Loucy (cell line): ENCODE measurements around the gene BMPR1B.

Experiments
- H2AFZ ChIP-seq: fragments of 200-600 bp; sonication (generic); 2 replicates; pipeline ENCODE4 v1.6.0; 2016; ENCODE audit warnings: antibody characterized with exemption, mild to moderate bottlenecking, low read length, moderate library complexity
- H3F3A ChIP-seq: fragments of 200-600 bp; 2 replicates; pipeline ENCODE4 v1.6.0; 2016; ENCODE audit warnings: antibody characterized with exemption, low read depth, mild to moderate bottlenecking
- H3K27me3 ChIP-seq: fragments of 200-600 bp; sonication (generic); 2 replicates; pipeline ENCODE4 v1.6.1; 2014; ENCODE audit warnings: low read length, mild to moderate bottlenecking; ENCODE audit not compliant: insufficient read depth, poor library complexity, severe bottlenecking
- H3K36me3 ChIP-seq: fragments of 200-600 bp; sonication (generic); 2 replicates; pipeline ENCODE4 v1.6.1; 2016; ENCODE audit warnings: low read length; ENCODE audit not compliant: insufficient read depth
- H3K4me1 ChIP-seq: fragments of 200-600 bp; sonication (generic); 2 replicates; pipeline ENCODE4 v1.5.1; 2014; ENCODE audit warnings: low read length, mild to moderate bottlenecking; ENCODE audit not compliant: insufficient read depth, poor library complexity, severe bottlenecking
- H3K4me2 ChIP-seq: fragments of 200-600 bp; sonication (generic); 2 replicates; pipeline ENCODE4 v1.6.0; 2014; ENCODE audit warnings: antibody characterized with exemption, low read length, low read depth, mild to moderate bottlenecking; ENCODE audit not compliant: poor library complexity, severe bottlenecking
- H3K4me3 ChIP-seq: fragments of 200-600 bp; sonication (generic); 2 replicates; pipeline ENCODE4 v1.5.1; 2014; ENCODE audit warnings: low read length, mild to moderate bottlenecking, mixed read lengths; ENCODE audit not compliant: poor library complexity, severe bottlenecking
- H3K79me2 ChIP-seq: fragments of 200-600 bp; sonication (generic); 2 replicates; pipeline ENCODE4 v1.6.1; 2014; ENCODE audit warnings: low read length; ENCODE audit not compliant: insufficient read depth
- H3K9ac ChIP-seq: fragments of 200-600 bp; sonication (generic); 2 replicates; pipeline ENCODE4 v1.6.0; 2014; ENCODE audit warnings: mild to moderate bottlenecking, low read depth, low read length, moderate library complexity; ENCODE audit not compliant: poor library complexity, severe bottlenecking
- H3K9me2 ChIP-seq: fragments of 200-600 bp; sonication (generic); replicated peaks from 2 replicates; pipeline ENCODE4 v1.6.1; 2016; ENCODE audit warnings: low read depth, low read length, mixed read lengths
- H3K9me3 ChIP-seq: fragments of 200-600 bp; sonication (generic); 2 replicates; pipeline ENCODE4 v1.6.1; 2014; ENCODE audit warnings: mild to moderate bottlenecking, antibody characterized with exemption, low read length, low read depth; ENCODE audit not compliant: insufficient read depth
- H4K20me1 ChIP-seq: fragments of 200-600 bp; sonication (generic); 2 replicates; pipeline ENCODE4 v1.6.0; 2014; ENCODE audit warnings: antibody characterized with exemption, low read length, mild to moderate bottlenecking; ENCODE audit not compliant: insufficient read depth, poor library complexity, severe bottlenecking
- EZH2phosphoT487 ChIP-seq: fragments of 200-600 bp; IDR thresholded peaks from 2 replicates; pipeline ENCODE4 v1.6.1; 2018; ENCODE audit warnings: antibody characterized with exemption, mild to moderate bottlenecking, moderate library complexity, borderline replicate concordance
- TF ChIP-seq, protein P1 (sequence below): fragments of 200-600 bp; sonication (generic); conservative IDR thresholded peaks from 2 replicates; pipeline ENCODE4 v1.5.1; 2014; ENCODE audit warnings: mild to moderate bottlenecking, antibody characterized with exemption, low read length

BMPR1B gene

DNA sequence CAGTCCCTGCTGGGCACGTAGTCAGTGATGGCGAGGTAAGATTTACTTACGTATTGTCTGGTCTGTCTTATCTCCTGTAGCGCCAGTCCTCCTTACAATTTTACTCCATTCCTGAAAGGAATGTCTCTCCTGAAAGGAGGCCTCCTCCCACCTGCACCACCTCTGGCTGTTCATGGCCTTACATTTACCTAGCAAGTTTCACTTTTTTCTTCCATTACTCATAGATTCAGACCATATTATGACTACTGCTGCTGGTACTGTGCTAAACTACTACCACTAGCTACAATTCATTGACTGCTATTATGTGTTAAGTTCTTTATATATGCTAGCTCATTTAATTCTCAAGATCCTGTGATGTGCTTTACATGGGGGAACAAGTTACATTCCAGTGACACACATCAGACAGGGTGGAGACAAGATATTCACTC lies 189.9 kb downstream of the BMPR1B start:
- H4K20me1 ChIP-seq: no peaks in the 10 kb centered on the region
- H3K36me3 ChIP-seq: no peaks in the 10 kb centered on the region
- H3K9me2 ChIP-seq: no peaks in the 10 kb centered on the region
- no peaks in the 10 kb centered on the region for H3K9me3 ChIP-seq
- no peak overlapping the region for H2AFZ ChIP-seq
- H3F3A ChIP-seq: no peaks in the 10 kb centered on the region
- H3K4me3 ChIP-seq: no peak overlapping the region
- TF ChIP-seq EZH2phosphoT487: no peak
- TF ChIP-seq, protein P1, sequence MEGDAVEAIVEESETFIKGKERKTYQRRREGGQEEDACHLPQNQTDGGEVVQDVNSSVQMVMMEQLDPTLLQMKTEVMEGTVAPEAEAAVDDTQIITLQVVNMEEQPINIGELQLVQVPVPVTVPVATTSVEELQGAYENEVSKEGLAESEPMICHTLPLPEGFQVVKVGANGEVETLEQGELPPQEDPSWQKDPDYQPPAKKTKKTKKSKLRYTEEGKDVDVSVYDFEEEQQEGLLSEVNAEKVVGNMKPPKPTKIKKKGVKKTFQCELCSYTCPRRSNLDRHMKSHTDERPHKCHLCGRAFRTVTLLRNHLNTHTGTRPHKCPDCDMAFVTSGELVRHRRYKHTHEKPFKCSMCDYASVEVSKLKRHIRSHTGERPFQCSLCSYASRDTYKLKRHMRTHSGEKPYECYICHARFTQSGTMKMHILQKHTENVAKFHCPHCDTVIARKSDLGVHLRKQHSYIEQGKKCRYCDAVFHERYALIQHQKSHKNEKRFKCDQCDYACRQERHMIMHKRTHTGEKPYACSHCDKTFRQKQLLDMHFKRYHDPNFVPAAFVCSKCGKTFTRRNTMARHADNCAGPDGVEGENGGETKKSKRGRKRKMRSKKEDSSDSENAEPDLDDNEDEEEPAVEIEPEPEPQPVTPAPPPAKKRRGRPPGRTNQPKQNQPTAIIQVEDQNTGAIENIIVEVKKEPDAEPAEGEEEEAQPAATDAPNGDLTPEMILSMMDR: no peak
- no peak overlapping the region for H3K4me2 ChIP-seq
- H3K9ac ChIP-seq: no peak overlapping the region
- no peaks in the 10 kb centered on the region for H3K27me3 ChIP-seq
- H3K4me1 ChIP-seq: no peaks in the 10 kb centered on the region
- no peaks in the 10 kb centered on the region for H3K79me2 ChIP-seq

DNA sequence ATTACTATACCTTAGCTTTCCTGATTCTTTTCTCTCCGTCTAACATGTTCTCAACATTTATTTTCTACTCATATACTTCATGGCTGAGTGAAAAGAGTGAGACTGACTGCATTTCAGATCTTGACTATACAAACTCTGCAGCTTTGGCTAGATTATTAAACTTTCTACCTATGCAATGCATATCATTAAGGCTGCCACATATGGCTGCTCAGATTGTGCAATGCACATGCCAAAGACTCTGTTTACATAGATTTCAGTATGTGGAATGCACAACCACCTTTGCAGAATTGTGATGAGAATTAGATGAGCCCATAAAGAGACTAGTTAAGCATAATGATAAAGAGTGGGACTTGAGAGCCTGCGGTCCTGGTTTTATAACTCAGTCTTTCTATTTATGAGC lies 196.5 kb downstream of the BMPR1B start:
- Histone ChIP-seq H3F3A (no peaks in the 10 kb centered on the region), H4K20me1 (no peaks in the 10 kb centered on the region), H3K4me3 (no peak overlapping the region), H3K9me2 (no peaks in the 10 kb centered on the region), H3K36me3 (no peaks in the 10 kb centered on the region), H3K4me2 (no peak overlapping the region), H3K79me2 (no peaks in the 10 kb centered on the region), H3K27me3 (no peaks in the 10 kb centered on the region), H3K9me3 (no peaks in the 10 kb centered on the region), H3K9ac (no peak overlapping the region), H3K4me1 (no peaks in the 10 kb centered on the region), H2AFZ (no peak overlapping the region)
- no peak for TF ChIP-seq EZH2phosphoT487
- TF ChIP-seq, protein P1: no peak

DNA sequence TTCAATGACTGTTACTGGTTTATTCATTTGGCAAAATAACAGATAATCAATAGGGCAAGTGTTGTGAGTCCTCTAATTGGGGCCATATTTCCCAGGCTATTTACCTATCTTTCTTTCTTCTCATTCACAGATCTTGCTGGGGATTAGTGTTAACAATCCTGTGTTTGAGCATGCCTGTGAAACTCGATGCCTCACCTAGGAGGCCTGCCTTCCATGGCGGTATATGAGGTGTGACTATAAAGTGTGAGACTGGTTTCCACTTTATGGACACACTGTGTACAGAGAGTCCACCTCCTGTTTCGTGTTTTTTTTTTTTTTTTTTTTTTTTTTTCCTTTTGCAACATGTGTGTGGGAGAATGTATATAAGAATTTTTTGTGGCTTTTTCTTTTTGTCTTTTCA lies 199.3 kb downstream of the BMPR1B start:
- no peaks in the 10 kb centered on the region for H3K36me3 ChIP-seq
- no peak overlapping the region for H3K9ac ChIP-seq
- no peaks in the 10 kb centered on the region for H3K9me2 ChIP-seq
- no peaks in the 10 kb centered on the region for H4K20me1 ChIP-seq
- H3F3A ChIP-seq: no peaks in the 10 kb centered on the region
- H3K4me2 ChIP-seq: no peak overlapping the region
- H3K4me3 ChIP-seq: no peak overlapping the region
- no peak overlapping the region for H2AFZ ChIP-seq
- TF ChIP-seq, protein P1: no peak
- no peak for TF ChIP-seq EZH2phosphoT487
- no peaks in the 10 kb centered on the region for H3K79me2 ChIP-seq
- H3K27me3 ChIP-seq: no peaks in the 10 kb centered on the region
- H3K4me1 ChIP-seq: no peaks in the 10 kb centered on the region
- H3K9me3 ChIP-seq: no peaks in the 10 kb centered on the region
